Measurements from ENCODE around the gene CYP20A1.

DNA sequence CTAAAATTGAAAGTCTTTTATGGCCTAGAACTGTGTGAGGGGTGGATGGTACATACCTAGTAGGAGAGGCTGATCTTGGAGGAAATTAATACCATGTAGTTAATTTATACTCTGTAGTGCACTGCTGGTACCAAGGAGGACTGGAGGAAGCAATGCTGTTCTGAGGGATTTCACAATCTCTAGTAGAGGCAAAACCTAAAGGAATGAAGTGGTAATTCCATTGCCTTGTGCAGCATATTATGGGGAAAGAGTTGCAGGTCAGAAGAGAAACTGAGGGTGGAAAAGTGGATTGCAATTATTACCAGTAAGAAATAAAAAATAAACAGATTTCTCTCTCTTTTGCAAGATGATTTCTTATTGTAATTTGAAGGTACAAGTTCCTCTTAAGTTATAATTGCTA, 91.6 kb downstream of the CYP20A1 start:
- TF ChIP-seq CTCF (conservative IDR thresholded peaks at IDR 0.05) (no peak), ZFX (IDR thresholded peaks at IDR 0.05) (no peak)
